Stomach (tissue), 9 donors: Measurements from ENCODE around the gene NAXD. TPM values are rescaled to one million over a fixed set of nuclear protein-coding genes. Genes with fewer than 3 reads are reported as not detected.

ENCODE experiments used
- DNase-seq, 2 donors: peaks; one replicate each; pipeline versions ENCODE4 v3.0.0 to v3.0.0-alpha.2; 2013 to 2019
- H3K27ac ChIP-seq, 5 donors: fragments of 200-600 bp in 4 of 5; sonication (generic) in 4 of 5; one replicate each; pipeline ENCODE4 v1.5.1; 2013 to 2019; ENCODE audit warnings: mild to moderate bottlenecking in 1 of 5, moderate library complexity in 1 of 5
- H3K27me3 ChIP-seq, 3 donors: fragments of 200-600 bp; sonication (generic); one replicate each; pipeline ENCODE4 v1.5.1; 2017 to 2019; ENCODE audit warnings: mixed run types in 1 of 3
- H3K36me3 ChIP-seq, 4 donors: fragments of 200-600 bp; sonication (generic); 1 replicate in 3 of 4; 2 replicates in 1 of 4; pipeline ENCODE4 v1.5.1; 2016 to 2019
- H3K4me1 ChIP-seq, 4 donors: fragments of 200-600 bp; sonication (generic); one replicate each; pipeline ENCODE4 v1.5.1; 2016 to 2019
- H3K4me3 ChIP-seq, 4 donors: fragments of 200-600 bp; sonication (generic) in 3 of 4; one replicate each; pipeline ENCODE4 v1.5.1; 2016 to 2019; ENCODE audit warnings: mild to moderate bottlenecking in 1 of 4
- H3K9me3 ChIP-seq, 4 donors: fragments of 200-600 bp; sonication (generic); one replicate each; pipeline ENCODE4 v1.5.1; 2016 to 2019
- EP300 ChIP-seq: sonication (generic); formaldehyde crosslinking; IDR thresholded peaks from one replicate; pipeline ENCODE4 v1.6.1; 2017; ENCODE audit warnings: antibody characterized with exemption
- POLR2A ChIP-seq, 4 donors: fragments of 450-650 bp; IDR thresholded peaks; one replicate each; pipeline ENCODE4 v1.6.1; 2016; ENCODE audit warnings: antibody characterized with exemption in 4 of 4, control low read depth in 2 of 4, mild to moderate bottlenecking in 1 of 4, moderate library complexity in 1 of 4
- POLR2AphosphoS5 ChIP-seq, 3 donors: sonication (generic); formaldehyde crosslinking; IDR thresholded peaks; one replicate each; pipeline ENCODE4 v1.6.1; 2016; ENCODE audit warnings: antibody characterized with exemption in 3 of 3
- WGBS, 5 donors: extraction: QIAGEN DNeasy Blood & Tissue Kit in 3 of 5; methylation state at CpG; one replicate each; pipeline versions ENCODE4 v1.1.5 to v1.1.7; 2013 to 2018; 5-methylcytosine and 5-hydroxymethylcytosine counted together
- intact Hi-C: fragments of 100-400 bp; cut with DNase I; formaldehyde crosslinking; loops from one replicate; pipeline ENCODE4 v1.15.1; 2023; ENCODE audit warnings: low total_unique reads
- polyA plus RNA-seq, 3 donors: library from polyadenylated mRNA; stranded (reverse); fragments of 200-250 nt; gene quantifications; one replicate each; pipeline ENCODE4 v1.2.3, GENCODE V29; 2013
- total RNA-seq, 5 donors: library from RNA; depleted of rRNA; stranded (reverse); fragments of >200 nt; gene quantifications; one replicate each; pipeline versions ENCODE4 v1.1.0 to v1.2.3, GENCODE V29; 2014 to 2016
- TF ChIP-seq, protein P1 (sequence below), 7 experiments: fragments of 450-650 bp in 4 of 7; fragments of 200-600 bp in 3 of 7; sonication (generic) in 3 of 7; IDR thresholded peaks; one replicate each; pipeline ENCODE4 v1.5.1; 2016 to 2019; ENCODE audit warnings: antibody characterized with exemption in 7 of 7, control low read depth in 2 of 7, mild to moderate bottlenecking in 1 of 7
- donor health status: healthy with polysubstance abuse.
- donor health status: Bipolar disorder and iron deficiency.
- donor health status: healthy.

NAXD gene
- total and polyA plus RNA-seq, 8 donors = 25.7 to 50.7 (median 39.9) TPM

GRCh38 chr13:110638814-110639806 is 23.8 kb downstream of the NAXD start:
- H3K36me3 ChIP-seq = peaks cover 80 to 100% (median 99%) of the 10 kb centered on the region in 4 donors
- peak in 1 of 2 donors; percentile 22 for DNase-seq
- H3K9me3 ChIP-seq = no peaks in the 10 kb centered on the region
- H3K27me3 ChIP-seq = no peaks in the 10 kb centered on the region
- no peak overlapping the region for H3K27ac ChIP-seq
- peaks cover 0 to 15% (median 10%) of the 10 kb centered on the region in 4 donors for H3K4me1 ChIP-seq
- 88 to 92% (median 90%) methylated on average over 39 of the region's 39 CpGs for WGBS, 5 donors
- TF ChIP-seq EP300 = no peak
- TF ChIP-seq POLR2AphosphoS5 (IDR thresholded peaks at IDR 0.05) = no peak
- TF ChIP-seq POLR2A (IDR thresholded peaks at IDR 0.05) = no peak
- TF ChIP-seq, protein P1, sequence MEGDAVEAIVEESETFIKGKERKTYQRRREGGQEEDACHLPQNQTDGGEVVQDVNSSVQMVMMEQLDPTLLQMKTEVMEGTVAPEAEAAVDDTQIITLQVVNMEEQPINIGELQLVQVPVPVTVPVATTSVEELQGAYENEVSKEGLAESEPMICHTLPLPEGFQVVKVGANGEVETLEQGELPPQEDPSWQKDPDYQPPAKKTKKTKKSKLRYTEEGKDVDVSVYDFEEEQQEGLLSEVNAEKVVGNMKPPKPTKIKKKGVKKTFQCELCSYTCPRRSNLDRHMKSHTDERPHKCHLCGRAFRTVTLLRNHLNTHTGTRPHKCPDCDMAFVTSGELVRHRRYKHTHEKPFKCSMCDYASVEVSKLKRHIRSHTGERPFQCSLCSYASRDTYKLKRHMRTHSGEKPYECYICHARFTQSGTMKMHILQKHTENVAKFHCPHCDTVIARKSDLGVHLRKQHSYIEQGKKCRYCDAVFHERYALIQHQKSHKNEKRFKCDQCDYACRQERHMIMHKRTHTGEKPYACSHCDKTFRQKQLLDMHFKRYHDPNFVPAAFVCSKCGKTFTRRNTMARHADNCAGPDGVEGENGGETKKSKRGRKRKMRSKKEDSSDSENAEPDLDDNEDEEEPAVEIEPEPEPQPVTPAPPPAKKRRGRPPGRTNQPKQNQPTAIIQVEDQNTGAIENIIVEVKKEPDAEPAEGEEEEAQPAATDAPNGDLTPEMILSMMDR (IDR thresholded peaks at IDR 0.05) = no peak
- intact Hi-C loops = no loop called here
- no peak overlapping the region for H3K4me3 ChIP-seq

DNA sequence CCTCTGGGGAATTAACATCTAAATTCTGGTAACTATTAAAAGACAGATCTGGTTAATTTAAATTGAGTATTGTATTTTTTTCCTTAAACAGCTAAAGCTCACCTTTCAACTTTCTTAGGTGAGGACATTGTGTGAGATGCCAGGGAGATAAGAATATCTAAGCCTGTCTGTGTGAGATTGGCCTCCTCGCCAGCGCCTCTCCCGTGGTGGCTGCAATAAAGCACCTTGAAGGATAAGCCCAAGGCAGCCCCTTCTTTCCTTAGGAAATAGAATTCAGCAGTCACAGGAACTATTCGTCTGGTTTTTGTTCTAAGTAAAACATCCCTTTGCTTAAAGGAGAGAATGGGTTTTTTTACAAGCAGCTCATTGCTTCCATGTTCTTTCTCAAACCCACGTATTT is 24.6 kb downstream of the NAXD start:
- DNase-seq = no peak
- TF ChIP-seq, protein P1 (IDR thresholded peaks at IDR 0.05) = no peak
- TF ChIP-seq EP300 (no peak), POLR2AphosphoS5 (IDR thresholded peaks at IDR 0.05) (no peak), POLR2A (IDR thresholded peaks at IDR 0.05) (no peak)
- WGBS, 5 donors = 58 to 70% (median 64%) methylated on average over 5 of the region's 5 CpGs
- Histone ChIP-seq H3K4me3 (no peak overlapping the region), H3K9me3 (no peaks in the 10 kb centered on the region), H3K27me3 (no peaks in the 10 kb centered on the region), H3K4me1 (peaks cover 7 to 22% (median 16%) of the 10 kb centered on the region in 4 donors), H3K36me3 (peaks cover 72 to 96% (median 92%) of the 10 kb centered on the region in 4 donors), H3K27ac (peak overlapping the region in 3 of 5 donors; percentile 14 to 67 (median 27))
- intact Hi-C loops = loop anchor here (10.0 kb wide), 1 partner anchor 65 kb away; the partner anchor contains the start of gene CARS2

DNA sequence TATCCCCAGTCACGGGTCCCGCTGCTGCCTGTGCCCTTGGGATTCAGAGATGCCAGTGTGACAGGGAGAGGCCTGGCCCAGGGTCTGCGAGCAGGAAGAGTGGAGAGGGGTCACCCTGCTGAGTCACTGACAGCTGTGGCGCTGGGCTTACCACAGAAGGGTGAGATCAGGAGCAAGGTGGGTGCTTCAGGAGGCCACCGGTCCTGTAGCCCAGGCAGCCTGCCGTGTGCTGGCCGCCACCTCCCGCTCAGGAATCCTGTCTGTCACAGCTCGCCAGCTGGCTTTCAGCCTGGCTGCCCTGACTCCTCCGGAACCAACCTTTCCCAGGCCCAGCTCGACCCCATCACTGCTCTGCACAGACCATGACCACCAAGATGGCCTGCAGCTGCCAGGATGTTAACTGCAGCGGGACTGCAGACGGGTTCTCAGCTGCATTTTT is 25.3 kb downstream of the NAXD start:
- peaks cover 11 to 27% (median 19%) of the 10 kb centered on the region in 4 donors for H3K4me1 ChIP-seq
- no peak overlapping the region for H3K4me3 ChIP-seq
- H3K36me3 ChIP-seq = peaks cover 65 to 95% (median 88%) of the 10 kb centered on the region in 4 donors
- peak; percentile 32 to 52 for DNase-seq
- intact Hi-C loops = loop anchor here (10.0 kb wide), 1 partner anchor 64 kb away; the partner anchor contains the start of gene CARS2
- no peaks in the 10 kb centered on the region for H3K9me3 ChIP-seq
- H3K27me3 ChIP-seq = no peaks in the 10 kb centered on the region
- WGBS, 5 donors = 47 to 73% (median 62%) methylated on average over 4 to 13 of the region's 13 CpGs
- TF ChIP-seq POLR2AphosphoS5 (IDR thresholded peaks at IDR 0.05) (peak in 1 of 3 donors; percentile 5), POLR2A (IDR thresholded peaks at IDR 0.05) (no peak)
- H3K27ac ChIP-seq = peak overlapping the region in 3 of 5 donors; percentile 14 to 67 (median 27)

GRCh38 chr13:110641055-110642015 is 26.0 kb downstream of the NAXD start:
- peaks cover 11 to 27% (median 19%) of the 10 kb centered on the region in 4 donors for H3K4me1 ChIP-seq
- H3K9me3 ChIP-seq = no peaks in the 10 kb centered on the region
- WGBS, 5 donors = 70 to 78% (median 77%) methylated on average over 20 to 29 of the region's 29 CpGs
- intact Hi-C loops = loop anchor here (10.0 kb wide), 1 partner anchor 63 kb away; the partner anchor contains the start of gene CARS2
- no peak overlapping the region for H3K4me3 ChIP-seq
- peaks cover 58 to 95% (median 88%) of the 10 kb centered on the region in 4 donors for H3K36me3 ChIP-seq
- TF ChIP-seq POLR2AphosphoS5 (IDR thresholded peaks at IDR 0.05) (no peak), EP300 (no peak), POLR2A (IDR thresholded peaks at IDR 0.05) (no peak)
- TF ChIP-seq, protein P1 (IDR thresholded peaks at IDR 0.05) = no peak
- peak; percentile 24 to 66 for DNase-seq
- H3K27ac ChIP-seq = peak overlapping the region in 3 of 5 donors; percentile 1 to 67 (median 27)
- H3K27me3 ChIP-seq = no peaks in the 10 kb centered on the region
